ENCODE results near the gene SGCD. TPM values are rescaled to one million over a fixed set of nuclear protein-coding genes. Genes with fewer than 3 reads are reported as not detected.

SGCD gene
- total and polyA plus RNA-seq, 9 of the 15 experiments (the other 6 are each of a cell fraction or from before 2014, with no cell fraction given) = not detected

DNA sequence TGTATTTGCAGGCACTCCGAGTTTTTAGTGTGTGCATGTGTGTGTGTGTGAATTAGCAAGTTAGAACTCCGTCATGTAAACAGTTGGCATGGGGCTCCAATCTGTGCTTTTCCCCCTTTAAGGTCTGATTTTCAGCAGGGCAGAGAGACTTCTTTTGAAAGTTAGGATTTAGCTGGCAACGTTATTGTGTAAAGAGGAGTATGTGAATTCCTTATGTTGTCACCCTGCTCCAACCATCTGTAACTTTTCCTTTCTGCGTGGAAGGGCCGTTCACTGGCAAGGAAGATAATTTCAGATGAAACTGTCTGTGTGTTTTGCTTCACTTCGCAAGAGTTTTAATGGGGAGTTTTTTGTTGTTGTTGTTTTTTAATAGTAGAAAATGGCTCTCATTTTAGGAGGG is 332 bp downstream of the SGCD start (continued):
- TF ChIP-seq, protein P1, sequence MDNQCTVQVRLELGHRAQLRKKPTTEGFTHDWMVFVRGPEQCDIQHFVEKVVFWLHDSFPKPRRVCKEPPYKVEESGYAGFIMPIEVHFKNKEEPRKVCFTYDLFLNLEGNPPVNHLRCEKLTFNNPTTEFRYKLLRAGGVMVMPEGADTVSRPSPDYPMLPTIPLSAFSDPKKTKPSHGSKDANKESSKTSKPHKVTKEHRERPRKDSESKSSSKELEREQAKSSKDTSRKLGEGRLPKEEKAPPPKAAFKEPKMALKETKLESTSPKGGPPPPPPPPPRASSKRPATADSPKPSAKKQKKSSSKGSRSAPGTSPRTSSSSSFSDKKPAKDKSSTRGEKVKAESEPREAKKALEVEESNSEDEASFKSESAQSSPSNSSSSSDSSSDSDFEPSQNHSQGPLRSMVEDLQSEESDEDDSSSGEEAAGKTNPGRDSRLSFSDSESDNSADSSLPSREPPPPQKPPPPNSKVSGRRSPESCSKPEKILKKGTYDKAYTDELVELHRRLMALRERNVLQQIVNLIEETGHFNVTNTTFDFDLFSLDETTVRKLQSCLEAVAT (IDR thresholded peaks at IDR 0.05) = no peak
- no peak for TF ChIP-seq PHF8 (IDR thresholded peaks at IDR 0.05; ENCODE audit: borderline replicate concordance, low read length)

DNA sequence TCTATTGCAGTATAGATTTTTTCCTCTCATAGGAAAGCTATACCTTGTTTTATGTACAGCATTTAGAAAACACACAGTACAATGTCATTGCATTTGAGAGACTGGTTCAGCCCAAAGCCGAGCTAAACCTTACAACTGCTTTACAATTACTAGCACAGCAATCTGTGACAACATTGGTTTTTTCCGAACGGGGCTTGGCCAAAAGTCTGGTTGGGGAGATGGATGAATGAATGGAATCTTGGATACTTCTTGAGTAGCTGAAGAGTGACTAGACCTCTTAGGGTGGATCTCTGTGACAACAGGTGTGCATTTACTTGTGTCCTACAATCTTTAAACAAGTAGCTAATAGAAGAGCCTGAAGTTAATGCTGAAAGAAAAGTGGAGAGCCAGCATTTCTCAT is 1.2 kb downstream of the SGCD start:
- Histone ChIP-seq H3K27ac (ENCODE audit: extremely low read depth, low read depth, low read length) (no peak overlapping the region), H3K79me2 (ENCODE audit: control insufficient read depth, insufficient read depth, low read length) (no peaks in the 10 kb centered on the region), H3K4me3 (no peak overlapping the region), H3K4me1 (replicated peaks in 1 of 2; ENCODE audit: control insufficient read depth in 2 of 2, insufficient read depth in 2 of 2, low read length in 2 of 2) (no peaks in the 10 kb centered on the region), H4K20me1 (replicated peaks; ENCODE audit: control insufficient read depth, insufficient read depth, low read length) (no peaks in the 10 kb centered on the region), H3K4me2 (ENCODE audit: insufficient read depth, low read length) (no peak overlapping the region), H3K9ac (ENCODE audit: insufficient read depth in 1 of 2, low read depth in 2 of 2, low read length in 2 of 2) (no peak overlapping the region), H3K27me3 (ENCODE audit: control insufficient read depth in 2 of 2, insufficient read depth in 2 of 2, low read length in 2 of 2) (no peaks in the 10 kb centered on the region), H3K9me1 (ENCODE audit: control insufficient read depth, insufficient read depth, low read length) (no peaks in the 10 kb centered on the region), H3K36me3 (ENCODE audit: control insufficient read depth, insufficient read depth, low read length) (no peaks in the 10 kb centered on the region), H3K9me3 (replicated peaks; ENCODE audit: control insufficient read depth, insufficient read depth, low read depth, low read length) (no peaks in the 10 kb centered on the region; the same call in 1 of the 2 replicates), H2AFZ (ENCODE audit: low read depth, low read length) (no peak overlapping the region)
- intact Hi-C loops (cut with micrococcal nuclease) = no loop called here
- in situ Hi-C loops (cut with MboI) = no loop called here
- FAIRE-seq (no peak), DNase-seq (ENCODE audit: extremely low read depth in 1 of 4, low spot score in 3 of 4) (no peak), ATAC-seq (no peak)
- CTCF ChIA-PET (ENCODE audit: low intra/inter-chr PET ratio) = no interaction called here
- WGBS (ENCODE audit: insufficient coverage, low coverage, missing lambda C conversion rate) = 0% methylated on average over 3 of the region's 3 CpGs
- TF ChIP-seq ZNF253 (CRISPR knock-in tag; conservative IDR thresholded peaks at IDR 0.05) (no peak), HNRNPK (IDR thresholded peaks at IDR 0.05; ENCODE audit: low read depth, low read length, poor library complexity, severe bottlenecking) (no peak), ZZZ3 (IDR thresholded peaks at IDR 0.05) (no peak), SRF (CRISPR knock-in tag; IDR thresholded peaks at IDR 0.05) (no peak), U2AF1 (optimal IDR thresholded peaks at IDR 0.05; ENCODE audit: low read depth, low read length) (no peak), C11orf30 (IDR thresholded peaks at IDR 0.05; ENCODE audit: low read depth) (no peak), POLR3A (IDR thresholded peaks at IDR 0.05; ENCODE audit: borderline replicate concordance, extremely low read depth, insufficient read depth, insufficient read length) (no peak), SP2 (IDR thresholded peaks at IDR 0.05; ENCODE audit: extremely low read depth, low read depth, low read length, poor library complexity, severe bottlenecking) (no peak), SMARCA5 (IDR thresholded peaks at IDR 0.05) (no peak), TGIF2 (CRISPR knock-in tag; IDR thresholded peaks at IDR 0.05) (no peak)
- TF ChIP-seq, protein P2, sequence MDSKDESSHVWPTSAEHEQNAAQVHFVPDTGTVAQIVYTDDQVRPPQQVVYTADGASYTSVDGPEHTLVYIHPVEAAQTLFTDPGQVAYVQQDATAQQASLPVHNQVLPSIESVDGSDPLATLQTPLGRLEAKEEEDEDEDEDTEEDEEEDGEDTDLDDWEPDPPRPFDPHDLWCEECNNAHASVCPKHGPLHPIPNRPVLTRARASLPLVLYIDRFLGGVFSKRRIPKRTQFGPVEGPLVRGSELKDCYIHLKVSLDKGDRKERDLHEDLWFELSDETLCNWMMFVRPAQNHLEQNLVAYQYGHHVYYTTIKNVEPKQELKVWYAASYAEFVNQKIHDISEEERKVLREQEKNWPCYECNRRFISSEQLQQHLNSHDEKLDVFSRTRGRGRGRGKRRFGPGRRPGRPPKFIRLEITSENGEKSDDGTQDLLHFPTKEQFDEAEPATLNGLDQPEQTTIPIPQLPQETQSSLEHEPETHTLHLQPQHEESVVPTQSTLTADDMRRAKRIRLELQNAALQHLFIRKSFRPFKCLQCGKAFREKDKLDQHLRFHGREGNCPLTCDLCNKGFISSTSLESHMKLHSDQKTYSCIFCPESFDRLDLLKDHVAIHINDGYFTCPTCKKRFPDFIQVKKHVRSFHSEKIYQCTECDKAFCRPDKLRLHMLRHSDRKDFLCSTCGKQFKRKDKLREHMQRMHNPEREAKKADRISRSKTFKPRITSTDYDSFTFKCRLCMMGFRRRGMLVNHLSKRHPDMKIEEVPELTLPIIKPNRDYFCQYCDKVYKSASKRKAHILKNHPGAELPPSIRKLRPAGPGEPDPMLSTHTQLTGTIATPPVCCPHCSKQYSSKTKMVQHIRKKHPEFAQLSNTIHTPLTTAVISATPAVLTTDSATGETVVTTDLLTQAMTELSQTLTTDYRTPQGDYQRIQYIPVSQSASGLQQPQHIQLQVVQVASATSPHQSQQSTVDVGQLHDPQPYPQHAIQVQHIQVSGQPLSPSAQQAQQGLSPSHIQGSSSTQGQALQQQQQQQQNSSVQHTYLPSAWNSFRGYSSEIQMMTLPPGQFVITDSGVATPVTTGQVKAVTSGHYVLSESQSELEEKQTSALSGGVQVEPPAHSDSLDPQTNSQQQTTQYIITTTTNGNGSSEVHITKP (IDR thresholded peaks at IDR 0.05; ENCODE audit: partially characterized antibody) = no peak
- TF ChIP-seq, protein P3, sequence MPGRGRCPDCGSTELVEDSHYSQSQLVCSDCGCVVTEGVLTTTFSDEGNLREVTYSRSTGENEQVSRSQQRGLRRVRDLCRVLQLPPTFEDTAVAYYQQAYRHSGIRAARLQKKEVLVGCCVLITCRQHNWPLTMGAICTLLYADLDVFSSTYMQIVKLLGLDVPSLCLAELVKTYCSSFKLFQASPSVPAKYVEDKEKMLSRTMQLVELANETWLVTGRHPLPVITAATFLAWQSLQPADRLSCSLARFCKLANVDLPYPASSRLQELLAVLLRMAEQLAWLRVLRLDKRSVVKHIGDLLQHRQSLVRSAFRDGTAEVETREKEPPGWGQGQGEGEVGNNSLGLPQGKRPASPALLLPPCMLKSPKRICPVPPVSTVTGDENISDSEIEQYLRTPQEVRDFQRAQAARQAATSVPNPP (IDR thresholded peaks at IDR 0.05; ENCODE audit: borderline replicate concordance, insufficient read depth, insufficient read length) = no peak
- POLR2A ChIA-PET = no interaction called here
- no TSS peak for BruUV-seq (replicated peaks)
